Right kidney (tissue), 1 donor: ENCODE measurements around the gene JADE2.

Experiments used
- DNase-seq: peaks from one replicate; pipeline ENCODE4 v3.0.0-alpha.2; 2016

Gene JADE2

GRCh38 chr5:134570365-134570758 is 44.9 kb downstream of the JADE2 start:
- no peak for DNase-seq

GRCh38 chr5:134570886-134571285 is 45.4 kb downstream of the JADE2 start:
- DNase-seq, result no peak

GRCh38 chr5:134571693-134572405 is 46.4 kb downstream of the JADE2 start:
- DNase-seq, result no peak

GRCh38 chr5:134572811-134573210 is 47.3 kb downstream of the JADE2 start:
- no peak for DNase-seq

- no peak for DNase-seq
These were observed 49.1 kb downstream of the JADE2 start for GRCh38 chr5:134574521-134574920.

GRCh38 chr5:134575316-134575715 is 49.8 kb downstream of the JADE2 start:
- no peak for DNase-seq

- DNase-seq, result no peak
These were observed 51.0 kb downstream of the JADE2 start for GRCh38 chr5:134576386-134577021.

- DNase-seq, result no peak
These were observed 51.7 kb downstream of the JADE2 start for GRCh38 chr5:134577022-134577795.

- peak; percentile 47 for DNase-seq
These were observed 52.5 kb downstream of the JADE2 start for GRCh38 chr5:134577796-134578577.

GRCh38 chr5:134578578-134579283 is 53.3 kb downstream of the JADE2 start:
- no peak for DNase-seq

GRCh38 chr5:134579284-134579771 is 53.9 kb downstream of the JADE2 start:
- DNase-seq, result no peak

GRCh38 chr5:134580001-134580460 is 54.6 kb downstream of the JADE2 start:
- DNase-seq, result no peak

- DNase-seq, result no peak
These were observed 55.9 kb downstream of the JADE2 start for GRCh38 chr5:134581241-134581981.

- no peak for DNase-seq
These were observed 56.8 kb downstream of the JADE2 start for GRCh38 chr5:134582281-134582680.

- DNase-seq, result no peak
These were observed 57.5 kb downstream of the JADE2 start for GRCh38 chr5:134582941-134583340.

- no peak for DNase-seq
These were observed 58.3 kb downstream of the JADE2 start for GRCh38 chr5:134583766-134584165.

GRCh38 chr5:134584662-134585061 is 59.2 kb downstream of the JADE2 start:
- no peak for DNase-seq

GRCh38 chr5:134585966-134586365 is 60.5 kb downstream of the JADE2 start:
- no peak for DNase-seq

- peak; percentile 53 for DNase-seq
These were observed 61.5 kb downstream of the JADE2 start for GRCh38 chr5:134586866-134587524.

GRCh38 chr5:134590992-134591659 is 65.7 kb downstream of the JADE2 start:
- no peak for DNase-seq
